ENCODE data around the gene ST14.
"Not testable (repeated sequence)": the region's sequence is repeated elsewhere in the genome, so short reads cannot be mapped to it uniquely, and the experiment has no call there.

ST14 gene

DNA sequence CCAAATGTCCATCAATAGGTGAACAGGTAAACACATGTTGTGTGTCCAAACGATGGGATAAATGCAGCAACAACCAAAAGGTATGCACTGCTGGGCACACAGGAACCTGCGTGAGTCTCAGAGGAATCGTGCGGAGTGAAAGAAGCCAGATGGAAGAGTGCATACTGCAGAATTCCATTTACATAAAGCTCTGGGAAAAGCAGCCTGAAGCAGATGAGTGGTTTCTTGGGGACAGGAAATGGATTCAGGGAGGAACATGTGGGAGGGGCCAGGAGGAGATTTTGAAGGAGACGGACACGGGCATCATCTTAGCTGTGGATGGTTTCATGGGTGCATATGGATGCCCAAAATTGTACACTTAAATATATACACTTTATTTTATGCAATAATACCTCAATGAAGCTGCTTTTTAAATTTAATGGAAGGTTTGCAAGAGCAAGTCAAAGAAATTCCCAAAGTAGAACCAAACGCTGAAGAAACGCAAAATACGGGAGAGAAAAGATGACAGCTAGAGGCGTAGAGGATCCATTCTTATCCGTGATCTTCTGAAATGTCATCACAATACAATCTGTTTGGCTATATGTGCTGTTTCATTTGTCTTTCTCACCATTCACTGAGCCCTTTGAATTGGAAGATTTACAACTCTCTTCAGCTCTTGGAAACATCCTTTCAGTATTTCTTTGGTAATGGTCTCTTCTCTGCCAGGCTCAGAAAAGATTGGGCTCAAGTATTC is 24.5 kb downstream of the ST14 start:
- in situ Hi-C loops (cut with HindIII; ENCODE audit: low sequenced_read_pairs): no loop called here

- in situ Hi-C loops (cut with HindIII; ENCODE audit: low sequenced_read_pairs): no loop called here
Observed at GRCh38 chr11:130187096-130187495, 27.5 kb downstream of the ST14 start.

DNA sequence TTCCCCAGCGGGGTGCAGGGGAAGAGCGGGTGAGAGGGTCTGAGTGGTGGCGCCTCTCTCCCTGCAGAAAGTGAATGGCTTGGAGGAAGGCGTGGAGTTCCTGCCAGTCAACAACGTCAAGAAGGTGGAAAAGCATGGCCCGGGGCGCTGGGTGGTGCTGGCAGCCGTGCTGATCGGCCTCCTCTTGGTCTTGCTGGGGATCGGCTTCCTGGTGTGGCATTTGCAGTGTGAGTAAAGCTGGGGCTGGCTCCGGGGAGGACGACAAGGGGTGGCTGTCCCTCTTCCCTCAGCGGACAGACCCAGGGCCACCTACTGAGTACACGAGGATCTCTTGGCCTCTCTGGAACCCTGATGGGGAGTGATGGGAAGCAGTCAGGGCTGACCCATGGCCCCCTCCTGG is 28.5 kb downstream of the ST14 start:
- in situ Hi-C loops (cut with HindIII; ENCODE audit: low sequenced_read_pairs): no loop called here

- in situ Hi-C loops (cut with HindIII; ENCODE audit: low sequenced_read_pairs): no loop called here
Observed at GRCh38 chr11:130188585-130189347, 29.2 kb downstream of the ST14 start.

DNA sequence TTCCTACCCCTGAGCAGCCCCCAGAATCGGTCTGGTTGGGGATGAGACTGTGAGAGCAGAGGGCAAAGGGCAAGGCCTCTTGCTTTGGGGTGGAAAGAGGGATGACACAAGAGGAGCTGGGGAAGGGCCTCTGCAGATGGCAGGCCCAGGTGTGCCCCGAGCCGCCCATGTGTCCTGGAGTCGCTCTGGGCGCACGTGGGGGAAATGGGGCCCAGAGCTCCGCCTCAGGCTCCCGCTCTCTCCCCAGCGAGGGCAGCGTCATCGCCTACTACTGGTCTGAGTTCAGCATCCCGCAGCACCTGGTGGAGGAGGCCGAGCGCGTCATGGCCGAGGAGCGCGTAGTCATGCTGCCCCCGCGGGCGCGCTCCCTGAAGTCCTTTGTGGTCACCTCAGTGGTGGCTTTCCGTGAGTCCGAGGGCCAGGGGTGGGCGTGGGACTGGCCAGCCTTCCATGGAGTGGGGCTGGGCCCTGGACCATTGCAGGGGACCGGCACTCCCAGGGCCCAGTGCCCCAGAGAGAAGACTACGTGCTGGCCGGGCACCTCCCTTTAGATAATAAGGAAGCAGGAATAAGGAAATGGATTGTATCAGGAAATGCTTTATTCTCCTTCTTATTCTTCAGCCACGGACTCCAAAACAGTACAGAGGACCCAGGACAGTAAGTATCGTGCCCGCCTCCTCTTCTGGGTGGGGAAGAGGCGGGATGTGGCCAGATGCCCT is 30.1 kb downstream of the ST14 start:
- in situ Hi-C loops (cut with HindIII; ENCODE audit: low sequenced_read_pairs): no loop called here

DNA sequence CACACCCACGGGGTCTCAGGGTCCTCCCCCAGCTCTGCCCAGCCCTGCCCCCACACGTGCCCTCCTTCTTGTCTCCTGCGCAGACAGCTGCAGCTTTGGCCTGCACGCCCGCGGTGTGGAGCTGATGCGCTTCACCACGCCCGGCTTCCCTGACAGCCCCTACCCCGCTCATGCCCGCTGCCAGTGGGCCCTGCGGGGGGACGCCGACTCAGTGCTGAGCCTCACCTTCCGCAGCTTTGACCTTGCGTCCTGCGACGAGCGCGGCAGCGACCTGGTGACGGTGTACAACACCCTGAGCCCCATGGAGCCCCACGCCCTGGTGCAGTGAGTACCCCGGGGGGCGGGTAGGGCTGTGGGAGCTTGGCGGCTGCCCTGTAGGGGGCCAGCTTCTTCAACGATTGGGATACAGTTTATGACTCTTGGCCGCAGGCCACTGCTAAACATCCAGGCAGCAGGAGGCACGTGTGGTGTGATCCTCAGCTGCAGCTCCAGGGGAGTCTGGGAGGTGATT is 30.8 kb downstream of the ST14 start:
- in situ Hi-C loops (cut with HindIII; ENCODE audit: low sequenced_read_pairs): no loop called here

- in situ Hi-C loops (cut with HindIII; ENCODE audit: low sequenced_read_pairs): no loop called here
Observed at GRCh38 chr11:130191896-130192295, 32.3 kb downstream of the ST14 start.

GRCh38 chr11:130192845-130193267 is 33.3 kb downstream of the ST14 start:
- in situ Hi-C loops (cut with HindIII; ENCODE audit: low sequenced_read_pairs): no loop called here

GRCh38 chr11:130193551-130193950 is 34.0 kb downstream of the ST14 start:
- in situ Hi-C loops (cut with HindIII; ENCODE audit: low sequenced_read_pairs): not testable (repeated sequence)

- in situ Hi-C loops (cut with HindIII; ENCODE audit: low sequenced_read_pairs): no loop called here
Observed at GRCh38 chr11:130194241-130195023, 34.9 kb downstream of the ST14 start.

DNA sequence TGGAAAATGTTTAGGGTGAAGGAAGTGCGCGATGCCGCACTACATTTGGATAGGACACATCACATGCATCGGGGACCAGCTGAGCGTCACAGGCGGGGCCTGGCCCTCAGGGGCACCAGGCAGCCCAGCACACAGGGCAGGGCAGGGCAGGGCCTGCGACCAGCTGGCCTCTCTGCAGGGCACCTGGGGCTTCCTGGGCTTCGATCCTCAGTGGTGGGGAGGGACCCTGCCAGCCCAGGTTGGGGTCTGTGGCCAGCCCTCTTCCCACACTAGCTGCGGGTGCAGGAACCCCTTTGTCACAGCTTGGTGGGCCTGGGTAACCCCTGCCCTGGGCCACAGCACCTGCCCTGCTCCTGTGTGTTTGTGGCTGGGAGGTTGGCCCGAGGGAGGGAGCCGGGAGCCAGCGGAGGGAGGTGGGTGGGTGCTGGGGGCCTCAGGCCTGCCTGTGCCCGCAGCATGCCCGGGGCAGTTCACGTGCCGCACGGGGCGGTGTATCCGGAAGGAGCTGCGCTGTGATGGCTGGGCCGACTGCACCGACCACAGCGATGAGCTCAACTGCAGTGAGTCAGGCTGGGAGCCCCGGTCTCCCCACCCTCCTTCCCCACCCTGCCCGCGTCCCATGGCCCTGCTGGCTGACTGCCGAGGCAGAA is 37.9 kb downstream of the ST14 start:
- in situ Hi-C loops (cut with HindIII; ENCODE audit: low sequenced_read_pairs): no loop called here

DNA sequence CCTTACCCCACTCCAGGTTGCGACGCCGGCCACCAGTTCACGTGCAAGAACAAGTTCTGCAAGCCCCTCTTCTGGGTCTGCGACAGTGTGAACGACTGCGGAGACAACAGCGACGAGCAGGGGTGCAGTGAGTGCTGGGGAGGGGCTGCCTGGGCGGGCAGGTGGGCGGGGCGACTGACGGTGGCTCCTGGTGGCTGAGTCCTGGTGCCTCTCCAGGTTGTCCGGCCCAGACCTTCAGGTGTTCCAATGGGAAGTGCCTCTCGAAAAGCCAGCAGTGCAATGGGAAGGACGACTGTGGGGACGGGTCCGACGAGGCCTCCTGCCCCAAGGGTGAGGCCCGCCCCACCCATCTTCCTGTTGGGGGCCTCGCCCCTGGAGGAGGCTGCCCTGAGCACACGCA is 38.7 kb downstream of the ST14 start:
- in situ Hi-C loops (cut with HindIII; ENCODE audit: low sequenced_read_pairs): no loop called here

GRCh38 chr11:130198964-130199363 is 39.4 kb downstream of the ST14 start:
- in situ Hi-C loops (cut with HindIII; ENCODE audit: low sequenced_read_pairs): no loop called here

DNA sequence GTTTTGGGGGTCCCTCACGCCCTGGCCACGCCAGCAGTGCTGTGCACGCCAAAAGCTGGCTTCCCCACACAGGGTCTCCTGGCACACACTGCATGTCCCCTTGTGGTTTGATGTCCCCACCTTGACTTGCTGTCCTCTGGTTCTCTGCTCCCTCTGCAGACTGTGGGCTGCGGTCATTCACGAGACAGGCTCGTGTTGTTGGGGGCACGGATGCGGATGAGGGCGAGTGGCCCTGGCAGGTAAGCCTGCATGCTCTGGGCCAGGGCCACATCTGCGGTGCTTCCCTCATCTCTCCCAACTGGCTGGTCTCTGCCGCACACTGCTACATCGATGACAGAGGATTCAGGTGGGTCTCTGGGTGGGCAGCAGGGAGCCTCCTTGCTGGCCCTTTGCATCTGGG is 40.2 kb downstream of the ST14 start:
- in situ Hi-C loops (cut with HindIII; ENCODE audit: low sequenced_read_pairs): no loop called here

GRCh38 chr11:130201026-130201425 is 41.4 kb downstream of the ST14 start:
- in situ Hi-C loops (cut with HindIII; ENCODE audit: low sequenced_read_pairs): no loop called here

DNA sequence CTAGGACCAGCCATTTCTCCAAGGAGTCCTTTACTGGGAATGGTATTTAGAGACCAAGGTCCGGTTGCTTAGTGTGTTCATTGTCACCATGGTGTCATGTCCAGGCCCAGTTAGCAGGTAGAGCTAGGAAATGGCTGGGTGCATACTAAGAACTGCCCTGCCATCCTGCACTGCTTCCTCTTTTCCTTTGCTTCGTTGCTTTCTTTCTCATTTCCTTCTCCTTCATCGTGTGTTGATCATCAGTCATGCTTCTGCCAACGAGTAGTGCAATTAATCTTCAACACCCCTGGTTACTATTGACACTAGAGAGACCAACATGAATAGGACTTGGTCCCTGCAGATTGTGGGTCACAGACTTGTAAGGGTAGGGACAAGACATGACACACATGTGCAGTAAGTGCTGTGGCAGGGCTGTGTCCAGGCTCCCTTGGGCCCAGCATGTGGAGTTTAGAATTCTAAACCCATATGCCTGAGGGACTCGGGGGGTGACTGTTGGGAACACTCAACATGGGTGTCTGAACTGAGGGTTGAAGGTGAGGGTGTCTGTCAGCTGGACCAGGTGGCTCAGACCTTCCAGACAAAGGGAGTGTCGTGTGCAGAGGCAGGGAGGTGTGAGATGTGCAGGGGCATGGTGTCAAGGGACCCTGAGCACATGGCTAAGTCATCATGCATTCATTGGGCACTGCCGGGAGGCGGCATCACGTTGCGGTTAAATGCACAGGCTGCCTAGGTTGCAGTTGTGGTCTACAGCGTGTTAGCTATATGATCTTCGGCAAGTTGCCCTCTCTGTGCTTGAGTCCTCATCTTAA is 42.6 kb downstream of the ST14 start:
- in situ Hi-C loops (cut with HindIII; ENCODE audit: low sequenced_read_pairs): no loop called here

DNA sequence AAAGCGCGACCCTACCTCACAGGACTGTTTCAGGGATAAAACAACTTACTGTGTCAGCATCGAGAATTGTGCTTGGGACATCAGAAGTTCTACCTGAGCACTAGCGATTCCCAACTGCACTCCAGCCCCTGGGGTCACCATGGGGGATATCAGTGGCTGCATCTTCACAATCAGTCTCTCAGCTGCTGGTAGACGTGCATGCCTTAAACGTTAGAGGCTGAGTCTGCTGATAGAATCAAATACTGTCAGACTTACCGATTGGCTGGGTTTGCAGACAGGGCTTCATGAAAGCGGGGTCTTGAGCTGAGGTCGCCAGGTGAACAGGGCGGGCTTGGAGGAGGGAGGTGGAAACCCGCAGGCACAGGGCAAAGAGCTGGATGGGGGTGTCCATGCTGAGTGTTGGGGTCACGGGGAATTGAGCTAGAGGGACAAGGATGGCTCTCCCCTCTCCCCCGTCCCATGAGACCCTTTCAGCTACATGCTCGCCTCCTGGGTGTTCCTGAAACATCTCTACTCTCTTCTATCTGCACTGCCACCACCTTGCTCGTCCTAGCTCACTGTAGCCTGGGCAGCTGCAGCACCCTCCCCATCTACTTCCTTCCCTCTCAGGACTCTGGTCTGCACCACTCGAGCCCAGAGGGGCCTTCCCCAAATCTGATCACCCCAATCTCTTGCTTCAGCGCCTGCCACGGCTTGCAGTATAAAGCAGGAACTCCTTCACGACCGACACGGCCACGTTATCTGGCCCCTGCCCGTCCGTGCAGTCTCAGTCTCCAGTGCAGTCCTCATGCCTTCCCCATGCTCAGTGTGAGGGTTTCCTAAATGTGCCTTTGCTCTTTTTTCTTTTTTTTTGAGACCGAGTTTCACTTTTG is 43.5 kb downstream of the ST14 start:
- in situ Hi-C loops (cut with HindIII; ENCODE audit: low sequenced_read_pairs): no loop called here
